SJSA1 (cell line): ENCODE measurements around the gene PIH1D1. TPM values are rescaled to one million over a fixed set of nuclear protein-coding genes. Genes with fewer than 3 reads are reported as not detected.

ENCODE experiments used
- DNase-seq, 2 experiments: peaks; one replicate each; pipeline ENCODE4 v3.0.0-alpha.2; 2015 to 2020; ENCODE audit warnings: low spot score in 2 of 2, low read depth in 1 of 2
- H3K27ac ChIP-seq: fragments of 250-450 bp; sonication (Bioruptor Pico); 2 replicates; pipeline ENCODE4 v1.5.1; 2020; ENCODE audit warnings: mild to moderate bottlenecking, moderate library complexity
- H3K27me3 ChIP-seq: fragments of 250-450 bp; sonication (Bioruptor Pico); replicated peaks from 2 replicates; pipeline ENCODE4 v1.5.1; 2020; ENCODE audit warnings: mild to moderate bottlenecking, moderate library complexity
- H3K36me3 ChIP-seq: fragments of 250-450 bp; sonication (Bioruptor Pico); 2 replicates; pipeline ENCODE4 v1.5.1; 2020; ENCODE audit warnings: mild to moderate bottlenecking
- H3K4me1 ChIP-seq: fragments of 250-450 bp; sonication (Bioruptor Pico); replicated peaks from 2 replicates; pipeline ENCODE4 v1.6.1; 2021; ENCODE audit warnings: mild to moderate bottlenecking
- H3K4me3 ChIP-seq: fragments of 250-450 bp; sonication (Bioruptor Pico); 2 replicates; pipeline ENCODE4 v1.5.1; 2020; ENCODE audit warnings: mild to moderate bottlenecking
- H3K9me3 ChIP-seq: fragments of 250-450 bp; sonication (Bioruptor Pico); replicated peaks from 2 replicates; pipeline ENCODE4 v1.5.1; 2020; ENCODE audit warnings: mild to moderate bottlenecking
- total RNA-seq: library from RNA; depleted of rRNA; stranded (reverse); fragments of >200 nt; shearing (Covaris generic); gene quantifications from 2 replicates; pipeline ENCODE4 v1.2.3, GENCODE V29; 2014; rRNA removed

Gene PIH1D1
- total RNA-seq, 1 experiment from 2014 or later: 78.2 TPM

- no peaks in the 10 kb centered on the region for H3K36me3 ChIP-seq
- no peaks in the 10 kb centered on the region for H3K9me3 ChIP-seq
These were observed 44.5 kb downstream of the PIH1D1 start for GRCh38 chr19:49407079-49407478.

GRCh38 chr19:49403404-49404187 lies 48.0 kb downstream of the PIH1D1 start:
- Histone ChIP-seq H3K4me3 (no peak overlapping the region), H3K36me3 (no peaks in the 10 kb centered on the region), H3K27me3 (no peaks in the 10 kb centered on the region), H3K4me1 (no peaks in the 10 kb centered on the region), H3K9me3 (no peaks in the 10 kb centered on the region), H3K27ac (no peak overlapping the region)
- no peak for DNase-seq

More at GRCh38 chr19:49407079-49407478, 44.5 kb downstream of the PIH1D1 start:
- H3K27ac ChIP-seq: no peak overlapping the region
- no peak for DNase-seq
- no peak overlapping the region for H3K4me3 ChIP-seq
- H3K27me3 ChIP-seq: no peaks in the 10 kb centered on the region; the same call in 1 of the 2 replicates
- H3K4me1 ChIP-seq: no peaks in the 10 kb centered on the region

- H3K27me3 ChIP-seq: no peaks in the 10 kb centered on the region
- DNase-seq: no peak
These were observed 51.6 kb downstream of the PIH1D1 start for GRCh38 chr19:49400029-49400428.

GRCh38 chr19:49398931-49399330 lies 52.7 kb downstream of the PIH1D1 start:
- no peaks in the 10 kb centered on the region for H3K27me3 ChIP-seq
- H3K27ac ChIP-seq: no peak overlapping the region
- no peak for DNase-seq
- H3K4me1 ChIP-seq: no peaks in the 10 kb centered on the region
- H3K36me3 ChIP-seq: no peaks in the 10 kb centered on the region
- H3K4me3 ChIP-seq: no peak overlapping the region
- H3K9me3 ChIP-seq: no peaks in the 10 kb centered on the region

More at GRCh38 chr19:49400029-49400428, 51.6 kb downstream of the PIH1D1 start:
- no peaks in the 10 kb centered on the region for H3K36me3 ChIP-seq
- H3K27ac ChIP-seq: no peak overlapping the region
- H3K4me3 ChIP-seq: no peak overlapping the region
- no peaks in the 10 kb centered on the region for H3K9me3 ChIP-seq
- no peaks in the 10 kb centered on the region for H3K4me1 ChIP-seq

GRCh38 chr19:49398001-49398615 lies 53.5 kb downstream of the PIH1D1 start:
- H3K9me3 ChIP-seq: no peaks in the 10 kb centered on the region
- no peak overlapping the region for H3K27ac ChIP-seq
- H3K36me3 ChIP-seq: no peaks in the 10 kb centered on the region
- H3K27me3 ChIP-seq: peaks cover 2% of the 10 kb centered on the region; the same call in 1 of the 2 replicates
- no peak overlapping the region for H3K4me3 ChIP-seq
- no peaks in the 10 kb centered on the region for H3K4me1 ChIP-seq
- DNase-seq: no peak

GRCh38 chr19:49396738-49397505 lies 54.7 kb downstream of the PIH1D1 start:
- no peaks in the 10 kb centered on the region for H3K9me3 ChIP-seq
- no peak for DNase-seq
- H3K36me3 ChIP-seq: no peaks in the 10 kb centered on the region
- H3K27me3 ChIP-seq: peaks cover 9% of the 10 kb centered on the region; the same call in 1 of the 2 replicates
- H3K27ac ChIP-seq: no peak overlapping the region
- H3K4me3 ChIP-seq: no peak overlapping the region
- no peaks in the 10 kb centered on the region for H3K4me1 ChIP-seq

Other genes starting within 250 kb of the PIH1D1 start
- not detected in 2 replicates for gene SLC6A16, start 126.6 kb downstream of the PIH1D1 start, total RNA-seq
- gene CD37, start 116.4 kb downstream of the PIH1D1 start, total RNA-seq: not detected in 2 replicates
- 27.7 and 33.7 TPM in 2 replicates for gene TEAD2, start 89.4 kb downstream of the PIH1D1 start, total RNA-seq
- 0.13 and 0.75 TPM in 2 replicates for gene DKKL1, start 87.9 kb downstream of the PIH1D1 start, total RNA-seq
- not detected in 2 replicates for gene KASH5, start 63.6 kb downstream of the PIH1D1 start, total RNA-seq
- not detected in 2 replicates for gene PTH2, start 28.4 kb downstream of the PIH1D1 start, total RNA-seq
- not detected in 2 replicates for gene GFY, start 26.4 kb downstream of the PIH1D1 start, total RNA-seq
- not detected in 2 replicates for gene SLC17A7, start 10.3 kb downstream of the PIH1D1 start, total RNA-seq
- 37.5 and 52.9 TPM in 2 replicates for gene ALDH16A1, start 1.4 kb upstream of the PIH1D1 start, total RNA-seq
- gene FLT3LG, start 22.4 kb upstream of the PIH1D1 start, total RNA-seq: 0.95 TPM in 1 of 2 replicates, not detected in the other
- gene RPL13A, start 35.8 kb upstream of the PIH1D1 start, total RNA-seq: 1,714 and 2,572 TPM in 2 replicates
- 2,318 and 2,803 TPM in 2 replicates for gene RPS11, start 44.6 kb upstream of the PIH1D1 start, total RNA-seq
- gene FCGRT, start 60.8 kb upstream of the PIH1D1 start, total RNA-seq: 11.8 and 21.5 TPM in 2 replicates
- gene RCN3, start 76.2 kb upstream of the PIH1D1 start, total RNA-seq: 55.5 and 61.2 TPM in 2 replicates
- gene NOSIP, start 128.7 kb upstream of the PIH1D1 start, total RNA-seq: 129 and 140 TPM in 2 replicates
- gene PRRG2, start 129.5 kb upstream of the PIH1D1 start, total RNA-seq: not detected in 2 replicates
- gene PRR12, start 139.4 kb upstream of the PIH1D1 start, total RNA-seq: 0.66 and 2.6 TPM in 2 replicates
- 8.1 and 30.6 TPM in 2 replicates for gene RRAS, start 188.3 kb upstream of the PIH1D1 start, total RNA-seq
- 23.2 and 27.3 TPM in 2 replicates for gene SCAF1, start 190.4 kb upstream of the PIH1D1 start, total RNA-seq
- gene IRF3, start 214.0 kb upstream of the PIH1D1 start, total RNA-seq: 56.9 and 61.4 TPM in 2 replicates
- gene BCL2L12, start 214.1 kb upstream of the PIH1D1 start, total RNA-seq: 9.5 and 16.2 TPM in 2 replicates
- gene PRMT1, start 225.5 kb upstream of the PIH1D1 start, total RNA-seq: 208 and 421 TPM in 2 replicates
- gene ADM5, start 237.8 kb upstream of the PIH1D1 start, total RNA-seq: 0.58 TPM in 1 of 2 replicates, not detected in the other
- gene CPT1C, start 239.3 kb upstream of the PIH1D1 start, total RNA-seq: 0.05 TPM in 1 of 2 replicates, not detected in the other